ENCODE results near the gene ATP10B.
"Not testable (repeated sequence)": the region's sequence is repeated elsewhere in the genome, so short reads cannot be mapped to it uniquely, and the experiment has no call there.

ATP10B gene

GRCh38 chr5:160852049-160852448 is at the start of gene ATP10B:
ATP10B (minus strand) TSS chr5:160852211; CDS start chr5:160688074, 164,137 bp downstream.
- in situ Hi-C loops (cut with HindIII; ENCODE audit: low pct_ligation_motif_present, low pct_unique_long_range_greater_than_20kb, low sequenced_read_pairs) = no loop called here

GRCh38 chr5:160901656-160902055 is 49.6 kb upstream of the ATP10B start:
- in situ Hi-C loops (cut with HindIII; ENCODE audit: low pct_ligation_motif_present, low pct_unique_long_range_greater_than_20kb, low sequenced_read_pairs) = no loop called here
- no peak for DNase-seq

More at GRCh38 chr5:160852049-160852448, at the start of gene ATP10B:
- no peak for DNase-seq

GRCh38 chr5:160899735-160900134 is 47.7 kb upstream of the ATP10B start:
- in situ Hi-C loops (cut with HindIII; ENCODE audit: low pct_ligation_motif_present, low pct_unique_long_range_greater_than_20kb, low sequenced_read_pairs) = no loop called here
- no peak for DNase-seq

GRCh38 chr5:160893180-160893964 is 41.4 kb upstream of the ATP10B start:
- in situ Hi-C loops (cut with HindIII; ENCODE audit: low pct_ligation_motif_present, low pct_unique_long_range_greater_than_20kb, low sequenced_read_pairs) = not testable (repeated sequence)

GRCh38 chr5:160887780-160888179 is 35.8 kb upstream of the ATP10B start:
- no peak for DNase-seq
- in situ Hi-C loops (cut with HindIII; ENCODE audit: low pct_ligation_motif_present, low pct_unique_long_range_greater_than_20kb, low sequenced_read_pairs) = no loop called here

More at GRCh38 chr5:160893180-160893964, 41.4 kb upstream of the ATP10B start:
- DNase-seq = not testable (repeated sequence)

GRCh38 chr5:160873560-160874200 is 21.7 kb upstream of the ATP10B start:
- DNase-seq; in situ Hi-C loops (cut with HindIII; ENCODE audit: low pct_ligation_motif_present, low pct_unique_long_range_greater_than_20kb, low sequenced_read_pairs): not testable (repeated sequence)

GRCh38 chr5:160869989-160870521 is 18.0 kb upstream of the ATP10B start:
- DNase-seq = no peak

GRCh38 chr5:160867976-160868375 is 16.0 kb upstream of the ATP10B start:
- in situ Hi-C loops (cut with HindIII; ENCODE audit: low pct_ligation_motif_present, low pct_unique_long_range_greater_than_20kb, low sequenced_read_pairs) = no loop called here

More at GRCh38 chr5:160869989-160870521, 18.0 kb upstream of the ATP10B start:
- in situ Hi-C loops (cut with HindIII; ENCODE audit: low pct_ligation_motif_present, low pct_unique_long_range_greater_than_20kb, low sequenced_read_pairs) = no loop called here

GRCh38 chr5:160851451-160851850 is 560 bp downstream of the ATP10B start:
- DNase-seq = no peak
- in situ Hi-C loops (cut with HindIII; ENCODE audit: low pct_ligation_motif_present, low pct_unique_long_range_greater_than_20kb, low sequenced_read_pairs) = no loop called here

More at GRCh38 chr5:160867976-160868375, 16.0 kb upstream of the ATP10B start:
- no peak for DNase-seq

GRCh38 chr5:160850421-160850820 is 1.6 kb downstream of the ATP10B start:
- no peak for DNase-seq
- in situ Hi-C loops (cut with HindIII; ENCODE audit: low pct_ligation_motif_present, low pct_unique_long_range_greater_than_20kb, low sequenced_read_pairs) = no loop called here

- in situ Hi-C loops (cut with HindIII; ENCODE audit: low pct_ligation_motif_present, low pct_unique_long_range_greater_than_20kb, low sequenced_read_pairs) = no loop called here
Observed at GRCh38 chr5:160847526-160848085, 4.4 kb downstream of the ATP10B start.

GRCh38 chr5:160846642-160847041 is 5.4 kb downstream of the ATP10B start:
- no peak for DNase-seq
- in situ Hi-C loops (cut with HindIII; ENCODE audit: low pct_ligation_motif_present, low pct_unique_long_range_greater_than_20kb, low sequenced_read_pairs) = no loop called here

More at GRCh38 chr5:160847526-160848085, 4.4 kb downstream of the ATP10B start:
- DNase-seq = no peak

- DNase-seq = no peak
- in situ Hi-C loops (cut with HindIII; ENCODE audit: low pct_ligation_motif_present, low pct_unique_long_range_greater_than_20kb, low sequenced_read_pairs) = no loop called here
Observed at GRCh38 chr5:160844177-160844576, 7.8 kb downstream of the ATP10B start.

GRCh38 chr5:160843240-160843639 is 8.8 kb downstream of the ATP10B start:
- in situ Hi-C loops (cut with HindIII; ENCODE audit: low pct_ligation_motif_present, low pct_unique_long_range_greater_than_20kb, low sequenced_read_pairs) = no loop called here
- no peak for DNase-seq

- DNase-seq = no peak
- in situ Hi-C loops (cut with HindIII; ENCODE audit: low pct_ligation_motif_present, low pct_unique_long_range_greater_than_20kb, low sequenced_read_pairs) = no loop called here
Observed at GRCh38 chr5:160837749-160838593, 14.0 kb downstream of the ATP10B start.

GRCh38 chr5:160837211-160837610 is 14.8 kb downstream of the ATP10B start:
- in situ Hi-C loops (cut with HindIII; ENCODE audit: low pct_ligation_motif_present, low pct_unique_long_range_greater_than_20kb, low sequenced_read_pairs) = no loop called here
- no peak for DNase-seq

- in situ Hi-C loops (cut with HindIII; ENCODE audit: low pct_ligation_motif_present, low pct_unique_long_range_greater_than_20kb, low sequenced_read_pairs) = no loop called here
- DNase-seq = no peak
Observed at GRCh38 chr5:160835818-160836528, 16.0 kb downstream of the ATP10B start.

GRCh38 chr5:160835376-160835775 is 16.6 kb downstream of the ATP10B start:
- in situ Hi-C loops (cut with HindIII; ENCODE audit: low pct_ligation_motif_present, low pct_unique_long_range_greater_than_20kb, low sequenced_read_pairs) = no loop called here
- DNase-seq = no peak
